Inferior parietal cortex (tissue), 1 donor: ENCODE results near the gene PRPSAP2.
"Not testable (repeated sequence)": the region's sequence is repeated elsewhere in the genome, so short reads cannot be mapped to it uniquely, and the experiment has no call there.

ENCODE experiments used
- DNase-seq: peaks from one replicate; pipeline ENCODE4 v3.0.0-alpha.2; 2016; ENCODE audit errors: extremely low spot score

PRPSAP2 gene

GRCh38 chr17:18944646-18945045 lies 86.7 kb downstream of the PRPSAP2 start:
- DNase-seq: no peak

GRCh38 chr17:18946536-18946935 lies 88.6 kb downstream of the PRPSAP2 start:
- no peak for DNase-seq

- no peak for DNase-seq
These were observed 89.9 kb downstream of the PRPSAP2 start for GRCh38 chr17:18947866-18948265.

- no peak for DNase-seq
These were observed 90.6 kb downstream of the PRPSAP2 start for GRCh38 chr17:18948476-18949006.

GRCh38 chr17:18949566-18949965 lies 91.6 kb downstream of the PRPSAP2 start:
- no peak for DNase-seq

GRCh38 chr17:18950346-18950745 lies 92.4 kb downstream of the PRPSAP2 start:
- no peak for DNase-seq

- DNase-seq: no peak
These were observed 93.3 kb downstream of the PRPSAP2 start for GRCh38 chr17:18950944-18951905.

- DNase-seq: no peak
These were observed 94.3 kb downstream of the PRPSAP2 start, which contains the start of gene SLC5A10 for GRCh38 chr17:18951941-18952842. Gene SLC5A10 (plus strand): TSS chr17:18952165. CDS start chr17:18952206, 41 bp downstream.

- no peak for DNase-seq
These were observed 95.3 kb downstream of the PRPSAP2 start for GRCh38 chr17:18953231-18953728.

GRCh38 chr17:18954321-18954720 lies 96.4 kb downstream of the PRPSAP2 start:
- DNase-seq: no peak

GRCh38 chr17:18955009-18955408 lies 97.1 kb downstream of the PRPSAP2 start:
- DNase-seq: no peak

GRCh38 chr17:18956021-18956420 lies 98.1 kb downstream of the PRPSAP2 start:
- not testable (repeated sequence) for DNase-seq

- DNase-seq: no peak
These were observed 98.7 kb downstream of the PRPSAP2 start for GRCh38 chr17:18956581-18956980.

- no peak for DNase-seq
These were observed 99.9 kb downstream of the PRPSAP2 start for GRCh38 chr17:18957831-18958230.

- no peak for DNase-seq
These were observed 100.7 kb downstream of the PRPSAP2 start for GRCh38 chr17:18958611-18959010.

- DNase-seq: no peak
These were observed 101.3 kb downstream of the PRPSAP2 start for GRCh38 chr17:18959071-18959844.

GRCh38 chr17:18959845-18960240 lies 101.9 kb downstream of the PRPSAP2 start:
- no peak for DNase-seq

- DNase-seq: no peak
These were observed 102.3 kb downstream of the PRPSAP2 start for GRCh38 chr17:18960241-18960665.

- peak; percentile 43 for DNase-seq
These were observed 103.0 kb downstream of the PRPSAP2 start for GRCh38 chr17:18960803-18961511.
